NCI-H2196 (cell line): Measurements from ENCODE around the gene BHLHA9.

Source experiments
- DNase-seq: peaks from one replicate; lab custom pipeline; 2025; ENCODE audit not compliant: unreplicated experiment; lab: John Stamatoyannopoulos, UW

The BHLHA9 gene

DNA sequence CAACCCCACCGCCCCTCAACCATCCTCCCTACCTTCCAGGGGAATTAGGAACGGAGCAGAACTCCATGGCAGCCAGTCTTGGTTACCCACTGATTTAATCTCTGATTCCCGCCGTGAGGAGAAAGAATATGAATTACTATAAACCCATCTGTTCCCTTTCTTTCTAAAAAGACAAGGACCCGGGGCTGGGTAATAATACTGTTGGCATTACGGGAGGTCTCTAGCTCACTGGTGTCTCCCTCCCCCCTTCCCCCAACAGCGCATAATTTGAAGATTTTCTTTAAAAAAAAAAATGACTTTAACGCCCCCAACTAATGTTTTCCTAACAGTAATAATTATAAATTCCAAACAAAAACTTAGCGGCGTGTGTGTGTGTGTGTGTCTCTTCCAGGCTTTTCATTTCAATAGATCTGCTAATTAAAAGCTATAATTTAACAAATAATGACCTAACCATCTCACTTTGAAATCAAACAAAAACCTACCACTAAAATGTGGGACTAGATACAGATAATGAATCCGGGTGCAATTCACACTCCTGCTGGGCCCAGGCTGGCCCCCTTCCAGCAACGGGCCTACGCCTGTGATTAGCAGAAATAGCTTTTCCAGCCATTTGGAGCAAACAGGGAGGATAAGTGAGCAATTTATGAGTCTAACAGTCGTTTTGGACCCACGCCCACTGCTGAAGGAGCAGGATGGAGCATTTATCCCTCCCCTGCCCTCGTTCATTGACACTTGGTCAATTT is 18.2 kb upstream of the BHLHA9 start:
- DNase-seq = peak; percentile 4

DNA sequence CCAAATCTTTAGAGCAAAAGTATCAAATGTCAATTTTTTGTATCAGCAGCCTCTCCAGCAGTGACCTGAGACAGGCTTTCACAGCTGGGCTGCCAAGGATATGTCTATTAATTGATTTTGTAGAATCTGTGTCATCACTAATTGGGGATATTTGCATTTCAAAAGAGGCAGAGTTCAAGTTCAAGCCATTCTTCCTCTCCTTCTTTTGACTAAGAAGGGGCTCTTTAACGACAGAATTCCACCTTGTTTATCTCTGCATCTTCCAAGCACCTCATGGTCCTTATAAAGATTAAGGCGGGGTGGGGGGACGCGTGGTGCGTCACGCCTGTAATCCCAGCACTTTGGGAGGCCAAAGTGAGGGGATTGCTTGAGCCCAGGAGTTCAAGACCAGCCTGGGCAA is 15.2 kb upstream of the BHLHA9 start:
- no peak for DNase-seq

- no peak for DNase-seq
These were observed 13.5 kb upstream of the BHLHA9 start for GRCh38 chr17:1256699-1257098.

- no peak for DNase-seq
These were observed 10.0 kb upstream of the BHLHA9 start for GRCh38 chr17:1260086-1260769.

GRCh38 chr17:1260770-1261161 is 9.5 kb upstream of the BHLHA9 start:
- DNase-seq = no peak

GRCh38 chr17:1264196-1264595 is 6.0 kb upstream of the BHLHA9 start:
- no peak for DNase-seq

GRCh38 chr17:1267471-1267943 is 2.7 kb upstream of the BHLHA9 start:
- no peak for DNase-seq

- DNase-seq = no peak
These were observed 783 bp downstream of the BHLHA9 start for GRCh38 chr17:1271030-1271423.

DNA sequence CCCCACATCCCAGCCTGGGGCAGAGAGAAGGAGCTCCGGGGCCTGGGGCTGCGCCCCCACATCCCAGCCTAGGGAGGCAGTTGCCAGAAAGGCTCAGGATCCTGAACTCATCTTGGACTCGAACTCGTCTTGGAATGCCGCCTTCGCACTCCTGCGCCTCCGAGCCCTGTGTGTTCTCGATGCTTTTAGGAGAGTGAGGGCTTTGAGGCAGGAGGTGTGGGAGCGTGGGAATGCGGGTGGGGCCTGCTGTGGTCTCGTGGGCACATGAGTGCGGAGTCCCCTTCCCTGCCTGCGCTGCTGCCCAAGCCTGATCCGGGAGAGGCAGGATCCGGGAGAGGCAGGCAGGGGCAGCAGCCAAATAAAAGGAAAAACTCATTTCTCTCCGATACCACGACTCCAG is 1.2 kb downstream of the BHLHA9 start:
- no peak for DNase-seq

DNA sequence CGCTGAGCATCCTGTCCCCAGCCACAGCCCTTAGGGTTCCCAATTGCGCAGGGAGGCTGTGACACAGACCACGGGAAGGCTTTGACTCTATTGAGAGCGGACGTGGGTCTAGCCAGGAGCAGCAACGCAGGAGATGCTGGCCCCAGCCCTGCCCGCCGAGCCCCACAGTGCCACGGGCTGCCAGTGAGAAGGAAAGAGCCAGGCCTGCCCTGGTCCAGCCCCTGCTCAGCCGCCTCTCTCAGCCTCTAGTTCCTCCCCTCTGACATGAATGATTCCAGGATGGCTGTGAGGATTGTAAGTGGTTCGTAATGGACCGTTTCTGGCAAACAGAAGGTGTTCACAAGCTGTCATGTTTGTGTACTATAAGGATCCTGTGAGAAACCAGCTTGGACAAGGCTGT is 2.5 kb downstream of the BHLHA9 start:
- DNase-seq = no peak

DNA sequence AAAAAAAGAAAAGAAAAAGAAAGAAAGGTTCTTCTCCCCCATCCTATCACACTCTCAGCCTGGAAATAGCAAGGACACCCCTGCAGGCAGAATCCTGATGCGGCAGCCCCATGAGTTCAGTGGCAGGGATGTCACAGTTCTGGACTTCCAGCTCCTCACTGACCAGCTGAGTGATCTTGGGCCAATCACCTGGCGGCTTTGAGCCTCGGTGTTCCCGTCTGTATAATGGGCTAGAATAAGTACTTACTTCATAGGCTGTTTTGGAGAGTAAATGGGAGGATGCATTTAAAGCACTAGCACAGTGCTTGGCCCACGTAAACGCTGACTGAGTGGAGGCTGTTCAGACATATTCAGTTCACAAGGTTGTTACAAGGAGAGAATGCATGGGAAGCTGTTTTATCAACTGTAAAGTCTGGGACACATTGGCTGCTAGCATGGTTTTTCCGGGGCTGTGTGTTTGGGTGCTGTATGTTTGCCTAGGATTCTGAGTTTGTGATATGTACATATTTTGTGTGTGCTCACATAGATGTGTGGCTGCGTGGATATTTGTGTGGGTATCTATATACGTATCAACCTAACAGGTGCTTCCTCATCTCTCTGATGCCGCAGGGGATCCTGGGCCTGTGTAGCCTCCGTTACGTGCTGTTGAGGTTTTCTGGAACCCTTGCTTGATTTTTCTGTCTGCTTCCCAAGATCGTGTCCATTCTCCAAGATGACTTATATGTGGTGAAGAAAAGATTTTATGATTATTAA is 3.4 kb downstream of the BHLHA9 start:
- no peak for DNase-seq

DNA sequence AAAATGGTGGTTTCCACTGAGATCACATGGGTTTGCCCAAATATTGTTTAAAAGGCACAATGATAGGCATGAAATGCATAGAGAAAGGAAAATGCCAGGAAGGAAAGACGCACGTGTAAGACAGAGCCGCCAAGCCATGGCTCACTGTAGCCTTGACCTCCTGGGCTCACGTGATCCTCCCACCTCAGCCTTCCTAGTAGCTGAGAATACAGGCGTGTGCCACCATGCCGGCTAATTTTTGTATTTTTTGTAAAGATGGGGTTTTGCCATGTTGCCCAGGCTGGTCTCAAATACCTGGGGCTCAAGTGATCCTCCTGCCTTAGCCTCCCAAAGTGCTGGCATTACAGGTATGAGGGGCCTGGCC is 4.0 kb downstream of the BHLHA9 start:
- DNase-seq = no peak

- no peak for DNase-seq
These were observed 5.1 kb downstream of the BHLHA9 start for GRCh38 chr17:1275205-1275961.

DNA sequence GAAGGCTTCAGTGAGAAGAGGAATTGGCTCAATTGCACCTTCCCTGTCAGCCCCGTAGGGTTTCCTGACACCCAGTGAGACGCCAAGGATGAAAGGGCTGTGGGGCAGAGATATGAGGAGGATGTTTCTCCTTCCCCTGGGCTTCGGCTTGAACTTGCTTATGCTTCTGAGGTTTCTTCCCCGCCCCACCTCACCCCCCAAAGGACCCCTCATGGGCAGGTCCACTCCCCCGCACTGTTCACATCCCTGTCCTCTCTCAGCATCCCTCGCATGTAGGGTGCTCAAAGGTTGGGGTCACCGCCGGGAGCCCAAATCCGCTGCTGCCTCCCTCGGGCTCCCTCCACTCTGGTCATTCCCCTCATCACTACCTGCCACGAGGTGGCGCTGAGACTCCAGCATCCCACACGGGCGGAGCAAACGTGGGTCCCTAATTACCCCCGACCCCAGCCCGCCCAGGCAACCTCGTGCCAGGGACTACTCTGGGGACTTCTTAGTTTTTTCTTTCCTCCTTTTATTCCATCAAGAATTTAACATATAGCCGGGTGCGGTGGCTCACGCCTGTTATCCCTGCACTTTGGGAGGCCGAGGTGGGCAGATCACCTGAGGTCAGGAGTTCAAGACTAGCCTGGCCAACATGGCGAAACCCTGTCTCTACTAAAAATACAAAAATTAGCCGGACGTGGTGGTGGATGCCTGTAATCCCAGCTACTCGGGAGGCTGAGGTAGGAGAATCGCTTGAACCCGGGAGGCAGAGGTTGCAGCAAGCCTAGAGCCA is 5.9 kb downstream of the BHLHA9 start:
- peak; percentile 29 for DNase-seq

- no peak for DNase-seq
These were observed 10.4 kb downstream of the BHLHA9 start for GRCh38 chr17:1280652-1281051.

DNA sequence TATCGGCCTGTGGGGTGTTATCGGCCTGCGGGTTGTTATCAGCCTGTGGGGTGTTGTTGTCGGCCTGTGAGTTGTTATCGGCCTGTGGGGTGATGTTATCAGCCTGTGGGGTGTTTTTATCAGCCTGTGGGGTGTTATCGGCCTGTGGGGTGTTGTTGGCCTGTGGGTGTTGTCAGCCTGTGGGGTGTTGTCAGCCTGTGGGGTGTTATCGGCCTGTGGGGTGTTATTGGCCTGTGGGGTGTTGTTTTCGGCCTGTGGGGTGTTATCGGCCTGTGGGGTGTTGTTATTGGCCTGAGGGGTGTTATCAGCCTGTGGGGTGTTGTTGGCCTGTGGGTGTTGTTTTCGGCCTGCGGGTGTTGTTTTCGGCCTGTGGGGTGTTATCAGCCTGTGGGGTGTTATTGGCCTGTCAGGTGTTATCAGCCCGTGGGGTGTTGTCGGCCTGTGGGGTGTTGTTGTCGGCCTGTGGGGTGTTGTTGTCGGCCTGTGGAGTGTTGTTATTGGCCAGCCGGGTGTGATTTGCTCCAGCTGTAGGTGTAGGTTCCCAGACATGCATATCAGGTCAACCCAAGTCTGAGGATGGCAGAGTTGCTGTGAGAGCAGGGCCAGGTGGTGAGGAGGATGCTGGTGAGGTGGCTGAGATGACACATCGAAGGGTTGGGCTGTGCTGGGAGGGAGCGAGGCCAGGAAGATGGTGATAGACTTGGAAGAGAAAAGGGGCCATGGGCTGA is 16.3 kb downstream of the BHLHA9 start:
- no peak for DNase-seq

- DNase-seq = no peak
These were observed 19.5 kb downstream of the BHLHA9 start for GRCh38 chr17:1289695-1290094.

DNA sequence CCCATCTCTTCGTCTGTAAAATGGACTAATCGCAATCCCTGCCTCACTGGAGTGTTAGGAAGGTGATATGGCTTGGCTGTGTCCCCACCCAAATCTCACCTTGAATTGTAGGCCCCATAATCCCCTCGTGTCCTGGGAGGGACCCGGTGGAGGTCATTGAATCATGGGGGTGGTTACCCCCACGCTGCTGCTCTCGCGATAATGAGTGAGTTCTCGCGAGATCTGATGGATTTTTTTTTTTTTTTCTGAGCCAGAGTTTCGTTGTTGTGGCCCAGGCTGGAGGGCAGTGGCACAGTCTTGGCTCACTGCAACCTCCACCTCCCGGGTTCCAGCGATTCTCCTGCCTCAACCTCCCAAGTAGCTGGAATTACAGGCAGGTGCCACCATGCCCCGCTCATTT is 20.4 kb downstream of the BHLHA9 start:
- no peak for DNase-seq

DNA sequence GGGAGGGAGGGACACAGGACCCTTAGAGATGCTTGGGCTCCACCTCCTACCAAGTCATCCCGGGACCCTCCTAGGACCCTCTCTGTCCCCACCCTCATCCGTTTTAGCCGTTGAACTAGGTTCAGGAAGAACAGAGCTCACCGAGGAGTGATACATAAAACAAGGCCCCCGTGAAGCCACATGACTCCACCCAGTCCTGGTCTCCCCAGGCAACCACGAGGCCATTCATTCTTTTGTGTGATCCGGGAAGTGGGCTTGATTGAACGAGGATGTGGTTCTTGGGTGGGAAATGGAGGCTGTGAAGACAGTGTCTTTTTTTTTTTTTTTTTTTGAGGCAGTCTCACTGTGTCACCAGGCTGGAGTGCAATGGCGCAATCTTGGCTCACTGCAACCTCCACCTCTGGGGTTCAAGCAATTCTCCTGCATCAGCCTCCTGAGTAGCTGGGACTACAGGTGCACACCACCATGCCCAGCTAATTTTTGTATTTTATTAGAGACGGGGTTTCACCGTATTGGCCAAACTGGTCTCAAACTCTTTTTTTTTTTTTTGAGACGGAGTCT is 24.0 kb downstream of the BHLHA9 start:
- DNase-seq = no peak

- DNase-seq = no peak
These were observed 28.4 kb downstream of the BHLHA9 start for GRCh38 chr17:1298606-1299005.
